GM21360 (cell line): ENCODE results near the gene PPIP5K1.
A peak's percentile ranks its signal among the peaks of the same experiment; 100 is the strongest.
"Not testable (repeated sequence)": the region's sequence is repeated elsewhere in the genome, so short reads cannot be mapped to it uniquely, and the experiment has no call there.

Experiments
- ATAC-seq: cut with Tn5 transposase; IDR thresholded peaks from one replicate; pipeline ENCODE4 v1.9.1; 2021; ENCODE audit warnings: mild to moderate bottlenecking, moderate library complexity; ENCODE audit not compliant: unreplicated experiment

The PPIP5K1 gene

GRCh38 chr15:43589778-43590466 is at the start of gene PPIP5K1:
Gene PPIP5K1, minus strand, starts transcription at chr15:43590208. Its CDS starts 5,704 bp downstream, at chr15:43584504.
- peak; percentile 84 for ATAC-seq

GRCh38 chr15:43638464-43639204 is 48.6 kb upstream of the PPIP5K1 start:
- not testable (repeated sequence) for ATAC-seq

- ATAC-seq: not testable (repeated sequence)
Observed at GRCh38 chr15:43626937-43627336, 36.9 kb upstream of the PPIP5K1 start.

GRCh38 chr15:43625106-43625505 is 35.1 kb upstream of the PPIP5K1 start:
- no peak for ATAC-seq

GRCh38 chr15:43622068-43622799 is 32.2 kb upstream of the PPIP5K1 start:
- ATAC-seq: not testable (repeated sequence)

GRCh38 chr15:43618700-43619099 is 28.7 kb upstream of the PPIP5K1 start, which contains the start of gene STRC:
Gene STRC, minus strand, starts transcription at chr15:43618800. Its CDS starts 78 bp downstream, at chr15:43618722.
- not testable (repeated sequence) for ATAC-seq

GRCh38 chr15:43617750-43618149 is 27.7 kb upstream of the PPIP5K1 start:
- not testable (repeated sequence) for ATAC-seq

- not testable (repeated sequence) for ATAC-seq
Observed at GRCh38 chr15:43602233-43602632, 12.2 kb upstream of the PPIP5K1 start.

- not testable (repeated sequence) for ATAC-seq
Observed at GRCh38 chr15:43600200-43600599, 10.2 kb upstream of the PPIP5K1 start.

- not testable (repeated sequence) for ATAC-seq
Observed at GRCh38 chr15:43599131-43599530, 9.1 kb upstream of the PPIP5K1 start.

- ATAC-seq: not testable (repeated sequence)
Observed at GRCh38 chr15:43593328-43594190, 3.6 kb upstream of the PPIP5K1 start, which contains the start of gene CKMT1B. Gene CKMT1B, plus strand, starts transcription at chr15:43594027. Its CDS starts 192 bp downstream, at chr15:43594219.

GRCh38 chr15:43592841-43593240 is 2.8 kb upstream of the PPIP5K1 start:
- ATAC-seq: not testable (repeated sequence)

GRCh38 chr15:43574607-43575006 is 15.4 kb downstream of the PPIP5K1 start:
- not testable (repeated sequence) for ATAC-seq

- not testable (repeated sequence) for ATAC-seq
Observed at GRCh38 chr15:43566615-43567014, 23.4 kb downstream of the PPIP5K1 start.

GRCh38 chr15:43563793-43564192 is 26.2 kb downstream of the PPIP5K1 start:
- not testable (repeated sequence) for ATAC-seq

- not testable (repeated sequence) for ATAC-seq
Observed at GRCh38 chr15:43562753-43563152, 27.3 kb downstream of the PPIP5K1 start.

GRCh38 chr15:43552986-43553385 is 37.0 kb downstream of the PPIP5K1 start:
- no peak for ATAC-seq

GRCh38 chr15:43552256-43552655 is 37.8 kb downstream of the PPIP5K1 start:
- ATAC-seq: no peak

GRCh38 chr15:43550527-43551363 is 39.3 kb downstream of the PPIP5K1 start:
- ATAC-seq: no peak
